GM23338 (cell line): ENCODE measurements around the gene CACNB4. TPM values are rescaled to one million over a fixed set of nuclear protein-coding genes. Genes with fewer than 3 reads are reported as not detected.

ENCODE experiments used
- ATAC-seq: fragments of 200-7000 bp; cut with Tn5 transposase; 3 replicates; pipeline ENCODE4 v1.9.1; 2020
- DNase-seq: peaks from one replicate; pipeline ENCODE4 v3.0.0-alpha.2; 2015; ENCODE audit warnings: low spot score
- H2AFZ ChIP-seq: fragments of 200-600 bp; sonication (generic); 2 replicates; pipeline ENCODE4 v1.8.0; 2016; ENCODE audit warnings: antibody characterized with exemption, mild to moderate bottlenecking, moderate library complexity
- H3F3A ChIP-seq: fragments of 200-600 bp; sonication (generic); replicated peaks from 2 replicates; pipeline ENCODE4 v1.8.0; 2017; ENCODE audit warnings: antibody characterized with exemption, mixed run types, low read depth
- H3K27ac ChIP-seq: fragments of 200-600 bp; sonication (generic); 2 replicates; pipeline ENCODE4 v1.6.1; 2016; ENCODE audit warnings: low read depth
- H3K27me3 ChIP-seq: fragments of 200-600 bp; sonication (generic); 2 replicates; pipeline ENCODE4 v1.8.0; 2016; ENCODE audit warnings: mild to moderate bottlenecking, mixed run types, moderate library complexity; ENCODE audit not compliant: insufficient read depth
- H3K36me3 ChIP-seq: fragments of 200-600 bp; sonication (generic); 2 replicates; pipeline ENCODE4 v1.8.0; 2016; ENCODE audit warnings: mild to moderate bottlenecking; ENCODE audit not compliant: insufficient read depth
- H3K4me1 ChIP-seq: fragments of 200-600 bp; sonication (generic); 2 replicates; pipeline ENCODE4 v1.8.0; 2016; ENCODE audit warnings: mild to moderate bottlenecking, moderate library complexity; ENCODE audit not compliant: insufficient read depth
- H3K4me2 ChIP-seq: fragments of 200-600 bp; sonication (generic); 2 replicates; pipeline ENCODE4 v1.7.1; 2017; ENCODE audit warnings: mixed run types
- H3K4me3 ChIP-seq: fragments of 200-600 bp; sonication (generic); 2 replicates; pipeline ENCODE4 v1.6.1; 2016; ENCODE audit warnings: mixed run types
- H3K79me2 ChIP-seq: fragments of 200-600 bp; sonication (generic); replicated peaks from 2 replicates; pipeline ENCODE4 v1.8.0; 2017; ENCODE audit warnings: mild to moderate bottlenecking; ENCODE audit not compliant: insufficient read depth
- H3K9me2 ChIP-seq: fragments of 200-600 bp; sonication (generic); 2 replicates; pipeline ENCODE4 v1.8.0; 2017; ENCODE audit not compliant: insufficient read depth
- H4K20me1 ChIP-seq: fragments of 200-600 bp; sonication (generic); replicated peaks from 2 replicates; pipeline ENCODE4 v1.8.0; 2017; ENCODE audit warnings: mild to moderate bottlenecking; ENCODE audit not compliant: insufficient read depth
- H3K27ac Mint-ChIP-seq: 2 replicates; pipeline ENCODE4 v1.8.0; 2020; ENCODE audit warnings: inconsistent platforms, mild to moderate bottlenecking, moderate library complexity, mixed read lengths
- H3K27me3 Mint-ChIP-seq: 3 replicates; pipeline ENCODE4 v1.8.0; 2022; ENCODE audit warnings: low read depth, mild to moderate bottlenecking, moderate library complexity, mixed read lengths, inconsistent platforms; ENCODE audit not compliant: insufficient read depth, poor library complexity
- H3K36me3 Mint-ChIP-seq: 3 replicates; pipeline ENCODE4 v1.8.0; 2021; ENCODE audit warnings: low read depth, mild to moderate bottlenecking, inconsistent platforms, moderate library complexity, mixed read lengths
- H3K4me1 Mint-ChIP-seq: 3 replicates; pipeline ENCODE4 v1.8.0; 2020; ENCODE audit warnings: mild to moderate bottlenecking, inconsistent platforms, mixed read lengths
- H3K4me3 Mint-ChIP-seq: 3 replicates; pipeline ENCODE4 v1.8.0; 2021; ENCODE audit warnings: moderate library complexity, mild to moderate bottlenecking, inconsistent platforms, mixed read lengths
- H3K9me3 Mint-ChIP-seq: 3 replicates; pipeline ENCODE4 v1.8.0; 2020; ENCODE audit warnings: moderate library complexity, mild to moderate bottlenecking, inconsistent platforms, mixed read lengths
- CREB1 ChIP-seq: fragments of 250-450 bp; sonication (Bioruptor Pico); IDR thresholded peaks from 2 replicates; pipeline ENCODE4 v1.5.0; 2020; ENCODE audit warnings: low read depth, mild to moderate bottlenecking, moderate library complexity
- EZH2 ChIP-seq: fragments of 200-600 bp; sonication (generic); IDR thresholded peaks from one replicate; pipeline ENCODE4 v1.8.0; 2017; ENCODE audit warnings: antibody characterized with exemption, mild to moderate bottlenecking, low read depth; ENCODE audit not compliant: unreplicated experiment
- EZH2phosphoT487 ChIP-seq: fragments of 200-600 bp; sonication (generic); IDR thresholded peaks from one replicate; pipeline ENCODE4 v1.8.1; 2018; ENCODE audit warnings: antibody characterized with exemption; ENCODE audit not compliant: unreplicated experiment
- JUNB ChIP-seq: IDR thresholded peaks from one replicate; pipeline ENCODE4 v1.6.1; 2016; ENCODE audit warnings: antibody characterized with exemption; ENCODE audit not compliant: unreplicated experiment
- NANOG ChIP-seq: IDR thresholded peaks from 2 replicates; pipeline ENCODE4 v1.6.1; 2016; ENCODE audit warnings: antibody characterized with exemption, borderline replicate concordance
- POLR2AphosphoS5 ChIP-seq: IDR thresholded peaks from 2 replicates; pipeline ENCODE4 v1.6.1; 2016; ENCODE audit warnings: antibody characterized with exemption, low read depth
- STAT1 ChIP-seq: IDR thresholded peaks from one replicate; pipeline ENCODE4 v1.6.1; 2016; ENCODE audit warnings: antibody characterized with exemption; ENCODE audit not compliant: unreplicated experiment
- ZNF114 ChIP-seq: fragments of 250-450 bp; sonication (Bioruptor Pico); IDR thresholded peaks from 2 replicates; pipeline ENCODE4 v1.5.0; 2020; ENCODE audit warnings: mild to moderate bottlenecking, moderate library complexity
- ZNF331 ChIP-seq: fragments of 250-450 bp; sonication (Bioruptor Pico); IDR thresholded peaks from 2 replicates; pipeline ENCODE4 v1.5.0; 2020; ENCODE audit warnings: low read depth, mild to moderate bottlenecking, moderate library complexity
- polyA plus RNA-seq: library from polyadenylated mRNA; unstranded; fragments of >200 nt; fragmentation: Nextera tagmentation; extraction: Ambion mirVana; gene quantifications from 2 replicates; pipeline ENCODE4 v1.2.1, GENCODE V29; 2016
- total RNA-seq: library from RNA; depleted of rRNA; stranded (reverse); fragments of >200 nt; shearing (Covaris generic); gene quantifications from 2 replicates; pipeline ENCODE4 v1.2.3, GENCODE V29; 2014
- TF ChIP-seq, protein P1 (sequence below), 2 experiments: fragments of 200-600 bp in 1 of 2; sonication (generic) in 1 of 2; conservative IDR thresholded peaks; 2 replicates each; pipeline versions ENCODE4 v1.5.1 to v1.6.1; 2016 to 2017; ENCODE audit warnings: antibody characterized with exemption in 2 of 2, low read depth in 2 of 2, mild to moderate bottlenecking in 2 of 2, moderate library complexity in 1 of 2
- TF ChIP-seq, protein P2 (sequence below): IDR thresholded peaks from 2 replicates; pipeline ENCODE4 v1.6.1; 2016; ENCODE audit warnings: antibody characterized with exemption
- TF ChIP-seq, protein P3 (sequence below): IDR thresholded peaks from one replicate; pipeline ENCODE4 v1.6.1; 2018; ENCODE audit warnings: antibody characterized with exemption; ENCODE audit not compliant: unreplicated experiment
- TF ChIP-seq, protein P4 (sequence below): fragments of 250-450 bp; sonication (Bioruptor Pico); IDR thresholded peaks from 2 replicates; pipeline ENCODE4 v1.5.0; 2020; ENCODE audit warnings: mild to moderate bottlenecking, moderate library complexity

Gene CACNB4
- total and polyA plus RNA-seq, 2 experiments from 2014 or later = 4.0 to 9.8 TPM

DNA sequence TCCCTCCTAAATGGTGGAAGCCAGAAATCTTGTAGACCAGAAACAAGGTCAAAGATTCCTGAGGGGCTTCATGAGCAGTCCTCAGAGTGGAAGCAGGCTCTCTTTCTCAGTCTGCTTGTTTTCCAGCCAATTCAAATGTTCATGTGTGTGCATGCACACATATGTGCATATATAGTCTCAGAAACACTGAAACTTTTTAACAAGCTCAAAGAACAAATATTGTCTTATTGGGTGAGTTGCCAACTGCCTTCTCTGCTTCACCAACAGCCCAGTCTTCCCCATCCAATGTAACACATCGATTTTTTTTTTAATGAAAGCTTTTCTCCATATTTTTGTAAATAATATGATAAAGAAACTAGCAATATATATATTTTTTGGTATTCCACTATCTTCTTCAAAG, 3.7 kb downstream of the CACNB4 start:
- H3K9me2 ChIP-seq = no peaks in the 10 kb centered on the region
- TF ChIP-seq STAT1 = no peak
- TF ChIP-seq, protein P1, sequence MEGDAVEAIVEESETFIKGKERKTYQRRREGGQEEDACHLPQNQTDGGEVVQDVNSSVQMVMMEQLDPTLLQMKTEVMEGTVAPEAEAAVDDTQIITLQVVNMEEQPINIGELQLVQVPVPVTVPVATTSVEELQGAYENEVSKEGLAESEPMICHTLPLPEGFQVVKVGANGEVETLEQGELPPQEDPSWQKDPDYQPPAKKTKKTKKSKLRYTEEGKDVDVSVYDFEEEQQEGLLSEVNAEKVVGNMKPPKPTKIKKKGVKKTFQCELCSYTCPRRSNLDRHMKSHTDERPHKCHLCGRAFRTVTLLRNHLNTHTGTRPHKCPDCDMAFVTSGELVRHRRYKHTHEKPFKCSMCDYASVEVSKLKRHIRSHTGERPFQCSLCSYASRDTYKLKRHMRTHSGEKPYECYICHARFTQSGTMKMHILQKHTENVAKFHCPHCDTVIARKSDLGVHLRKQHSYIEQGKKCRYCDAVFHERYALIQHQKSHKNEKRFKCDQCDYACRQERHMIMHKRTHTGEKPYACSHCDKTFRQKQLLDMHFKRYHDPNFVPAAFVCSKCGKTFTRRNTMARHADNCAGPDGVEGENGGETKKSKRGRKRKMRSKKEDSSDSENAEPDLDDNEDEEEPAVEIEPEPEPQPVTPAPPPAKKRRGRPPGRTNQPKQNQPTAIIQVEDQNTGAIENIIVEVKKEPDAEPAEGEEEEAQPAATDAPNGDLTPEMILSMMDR (conservative IDR thresholded peaks at IDR 0.05; ENCODE audit: low read depth in 2 of 2) = no peak
- no peak for TF ChIP-seq CREB1 (CRISPR knock-in tag)
- TF ChIP-seq, protein P2, sequence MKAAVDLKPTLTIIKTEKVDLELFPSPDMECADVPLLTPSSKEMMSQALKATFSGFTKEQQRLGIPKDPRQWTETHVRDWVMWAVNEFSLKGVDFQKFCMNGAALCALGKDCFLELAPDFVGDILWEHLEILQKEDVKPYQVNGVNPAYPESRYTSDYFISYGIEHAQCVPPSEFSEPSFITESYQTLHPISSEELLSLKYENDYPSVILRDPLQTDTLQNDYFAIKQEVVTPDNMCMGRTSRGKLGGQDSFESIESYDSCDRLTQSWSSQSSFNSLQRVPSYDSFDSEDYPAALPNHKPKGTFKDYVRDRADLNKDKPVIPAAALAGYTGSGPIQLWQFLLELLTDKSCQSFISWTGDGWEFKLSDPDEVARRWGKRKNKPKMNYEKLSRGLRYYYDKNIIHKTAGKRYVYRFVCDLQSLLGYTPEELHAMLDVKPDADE = no peak
- TF ChIP-seq, protein P3, sequence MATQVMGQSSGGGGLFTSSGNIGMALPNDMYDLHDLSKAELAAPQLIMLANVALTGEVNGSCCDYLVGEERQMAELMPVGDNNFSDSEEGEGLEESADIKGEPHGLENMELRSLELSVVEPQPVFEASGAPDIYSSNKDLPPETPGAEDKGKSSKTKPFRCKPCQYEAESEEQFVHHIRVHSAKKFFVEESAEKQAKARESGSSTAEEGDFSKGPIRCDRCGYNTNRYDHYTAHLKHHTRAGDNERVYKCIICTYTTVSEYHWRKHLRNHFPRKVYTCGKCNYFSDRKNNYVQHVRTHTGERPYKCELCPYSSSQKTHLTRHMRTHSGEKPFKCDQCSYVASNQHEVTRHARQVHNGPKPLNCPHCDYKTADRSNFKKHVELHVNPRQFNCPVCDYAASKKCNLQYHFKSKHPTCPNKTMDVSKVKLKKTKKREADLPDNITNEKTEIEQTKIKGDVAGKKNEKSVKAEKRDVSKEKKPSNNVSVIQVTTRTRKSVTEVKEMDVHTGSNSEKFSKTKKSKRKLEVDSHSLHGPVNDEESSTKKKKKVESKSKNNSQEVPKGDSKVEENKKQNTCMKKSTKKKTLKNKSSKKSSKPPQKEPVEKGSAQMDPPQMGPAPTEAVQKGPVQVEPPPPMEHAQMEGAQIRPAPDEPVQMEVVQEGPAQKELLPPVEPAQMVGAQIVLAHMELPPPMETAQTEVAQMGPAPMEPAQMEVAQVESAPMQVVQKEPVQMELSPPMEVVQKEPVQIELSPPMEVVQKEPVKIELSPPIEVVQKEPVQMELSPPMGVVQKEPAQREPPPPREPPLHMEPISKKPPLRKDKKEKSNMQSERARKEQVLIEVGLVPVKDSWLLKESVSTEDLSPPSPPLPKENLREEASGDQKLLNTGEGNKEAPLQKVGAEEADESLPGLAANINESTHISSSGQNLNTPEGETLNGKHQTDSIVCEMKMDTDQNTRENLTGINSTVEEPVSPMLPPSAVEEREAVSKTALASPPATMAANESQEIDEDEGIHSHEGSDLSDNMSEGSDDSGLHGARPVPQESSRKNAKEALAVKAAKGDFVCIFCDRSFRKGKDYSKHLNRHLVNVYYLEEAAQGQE = no peak
- TF ChIP-seq NANOG = no peak
- no peak for TF ChIP-seq EZH2
- TF ChIP-seq ZNF331 (CRISPR knock-in tag) = no peak
- no peak for TF ChIP-seq ZNF114
- TF ChIP-seq, protein P4, sequence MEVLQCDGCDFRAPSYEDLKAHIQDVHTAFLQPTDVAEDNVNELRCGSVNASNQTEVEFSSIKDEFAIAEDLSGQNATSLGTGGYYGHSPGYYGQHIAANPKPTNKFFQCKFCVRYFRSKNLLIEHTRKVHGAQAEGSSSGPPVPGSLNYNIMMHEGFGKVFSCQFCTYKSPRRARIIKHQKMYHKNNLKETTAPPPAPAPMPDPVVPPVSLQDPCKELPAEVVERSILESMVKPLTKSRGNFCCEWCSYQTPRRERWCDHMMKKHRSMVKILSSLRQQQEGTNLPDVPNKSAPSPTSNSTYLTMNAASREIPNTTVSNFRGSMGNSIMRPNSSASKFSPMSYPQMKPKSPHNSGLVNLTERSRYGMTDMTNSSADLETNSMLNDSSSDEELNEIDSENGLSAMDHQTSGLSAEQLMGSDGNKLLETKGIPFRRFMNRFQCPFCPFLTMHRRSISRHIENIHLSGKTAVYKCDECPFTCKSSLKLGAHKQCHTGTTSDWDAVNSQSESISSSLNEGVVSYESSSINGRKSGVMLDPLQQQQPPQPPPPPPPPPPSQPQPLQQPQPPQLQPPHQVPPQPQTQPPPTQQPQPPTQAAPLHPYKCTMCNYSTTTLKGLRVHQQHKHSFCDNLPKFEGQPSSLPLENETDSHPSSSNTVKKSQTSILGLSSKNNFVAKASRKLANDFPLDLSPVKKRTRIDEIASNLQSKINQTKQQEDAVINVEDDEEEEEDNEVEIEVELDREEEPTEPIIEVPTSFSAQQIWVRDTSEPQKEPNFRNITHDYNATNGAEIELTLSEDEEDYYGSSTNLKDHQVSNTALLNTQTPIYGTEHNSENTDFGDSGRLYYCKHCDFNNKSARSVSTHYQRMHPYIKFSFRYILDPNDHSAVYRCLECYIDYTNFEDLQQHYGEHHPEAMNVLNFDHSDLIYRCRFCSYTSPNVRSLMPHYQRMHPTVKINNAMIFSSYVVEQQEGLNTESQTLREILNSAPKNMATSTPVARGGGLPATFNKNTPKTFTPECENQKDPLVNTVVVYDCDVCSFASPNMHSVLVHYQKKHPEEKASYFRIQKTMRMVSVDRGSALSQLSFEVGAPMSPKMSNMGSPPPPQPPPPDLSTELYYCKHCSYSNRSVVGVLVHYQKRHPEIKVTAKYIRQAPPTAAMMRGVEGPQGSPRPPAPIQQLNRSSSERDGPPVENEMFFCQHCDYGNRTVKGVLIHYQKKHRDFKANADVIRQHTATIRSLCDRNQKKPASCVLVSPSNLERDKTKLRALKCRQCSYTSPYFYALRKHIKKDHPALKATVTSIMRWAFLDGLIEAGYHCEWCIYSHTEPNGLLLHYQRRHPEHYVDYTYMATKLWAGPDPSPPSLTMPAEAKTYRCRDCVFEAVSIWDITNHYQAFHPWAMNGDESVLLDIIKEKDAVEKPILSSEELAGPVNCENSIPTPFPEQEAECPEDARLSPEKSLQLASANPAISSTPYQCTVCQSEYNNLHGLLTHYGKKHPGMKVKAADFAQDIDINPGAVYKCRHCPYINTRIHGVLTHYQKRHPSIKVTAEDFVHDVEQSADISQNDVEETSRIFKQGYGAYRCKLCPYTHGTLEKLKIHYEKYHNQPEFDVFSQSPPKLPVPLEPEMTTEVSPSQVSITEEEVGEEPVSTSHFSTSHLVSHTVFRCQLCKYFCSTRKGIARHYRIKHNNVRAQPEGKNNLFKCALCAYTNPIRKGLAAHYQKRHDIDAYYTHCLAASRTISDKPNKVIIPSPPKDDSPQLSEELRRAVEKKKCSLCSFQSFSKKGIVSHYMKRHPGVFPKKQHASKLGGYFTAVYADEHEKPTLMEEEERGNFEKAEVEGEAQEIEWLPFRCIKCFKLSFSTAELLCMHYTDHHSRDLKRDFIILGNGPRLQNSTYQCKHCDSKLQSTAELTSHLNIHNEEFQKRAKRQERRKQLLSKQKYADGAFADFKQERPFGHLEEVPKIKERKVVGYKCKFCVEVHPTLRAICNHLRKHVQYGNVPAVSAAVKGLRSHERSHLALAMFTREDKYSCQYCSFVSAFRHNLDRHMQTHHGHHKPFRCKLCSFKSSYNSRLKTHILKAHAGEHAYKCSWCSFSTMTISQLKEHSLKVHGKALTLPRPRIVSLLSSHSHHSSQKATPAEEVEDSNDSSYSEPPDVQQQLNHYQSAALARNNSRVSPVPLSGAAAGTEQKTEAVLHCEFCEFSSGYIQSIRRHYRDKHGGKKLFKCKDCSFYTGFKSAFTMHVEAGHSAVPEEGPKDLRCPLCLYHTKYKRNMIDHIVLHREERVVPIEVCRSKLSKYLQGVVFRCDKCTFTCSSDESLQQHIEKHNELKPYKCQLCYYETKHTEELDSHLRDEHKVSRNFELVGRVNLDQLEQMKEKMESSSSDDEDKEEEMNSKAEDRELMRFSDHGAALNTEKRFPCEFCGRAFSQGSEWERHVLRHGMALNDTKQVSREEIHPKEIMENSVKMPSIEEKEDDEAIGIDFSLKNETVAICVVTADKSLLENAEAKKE = no peak
- TF ChIP-seq EZH2phosphoT487 = no peak
- no peak for TF ChIP-seq JUNB
- TF ChIP-seq POLR2AphosphoS5 = no peak
- Mint-ChIP-seq H3K4me1 (peaks cover 12% of the 10 kb centered on the region), H3K36me3 (no peaks in the 10 kb centered on the region), H3K4me3 (no peak overlapping the region), H3K9me3 (peaks cover 2% of the 10 kb centered on the region; the same call in 1 of the 3 replicates), H3K27me3 (peaks cover 35% of the 10 kb centered on the region), H3K27ac (no peak overlapping the region)
- peaks cover 4% of the 10 kb centered on the region; the same call in 1 of the 2 replicates for H3K4me1 ChIP-seq
- DNase-seq = no peak
- no peak for ATAC-seq
- H3K36me3 ChIP-seq = no peaks in the 10 kb centered on the region
- H3K4me3 ChIP-seq = no peak overlapping the region
- no peak overlapping the region for H3K27ac ChIP-seq
- no peaks in the 10 kb centered on the region for H3F3A ChIP-seq
- H3K27me3 ChIP-seq = peaks cover 54% of the 10 kb centered on the region
- no peaks in the 10 kb centered on the region for H4K20me1 ChIP-seq
- H3K4me2 ChIP-seq = no peak overlapping the region
- H2AFZ ChIP-seq = no peak overlapping the region
- no peaks in the 10 kb centered on the region; the same call in 1 of the 2 replicates for H3K79me2 ChIP-seq
